GM18867 (cell line): ENCODE results near the gene KRTAP10-3.
"Not testable (repeated sequence)": the region's sequence is repeated elsewhere in the genome, so short reads cannot be mapped to it uniquely, and the experiment has no call there.

Source experiments
- ATAC-seq: cut with Tn5 transposase; IDR thresholded peaks from one replicate; pipeline ENCODE4 v1.9.1; 2021; ENCODE audit warnings: mild to moderate bottlenecking, moderate library complexity; ENCODE audit not compliant: unreplicated experiment

KRTAP10-3 gene

DNA sequence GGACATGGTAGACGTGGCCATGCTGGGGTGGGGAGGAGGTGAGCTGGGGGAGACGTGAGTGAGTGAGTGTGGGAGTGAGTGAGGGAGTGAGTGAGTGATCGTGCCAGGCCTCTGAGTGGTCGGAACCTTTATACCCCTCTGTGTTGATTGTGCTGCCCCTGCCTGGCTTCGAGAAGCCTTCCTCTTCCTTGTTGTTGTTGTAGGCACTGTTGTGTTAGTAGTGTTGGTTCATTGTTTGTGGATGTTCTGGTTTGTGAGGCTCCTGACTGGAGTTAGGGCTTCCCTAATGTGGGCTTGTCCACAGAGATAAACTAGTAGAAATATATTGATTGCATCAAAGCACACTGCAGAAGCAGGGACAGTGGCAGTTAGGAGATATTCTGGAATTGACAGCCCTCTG is at the start of gene KRTAP10-3:
TSS of gene KRTAP10-3 (minus strand) at position 101 of the 400 bp plus-strand sequence. CDS start at position 21, 80 bp downstream.
- no peak for ATAC-seq

DNA sequence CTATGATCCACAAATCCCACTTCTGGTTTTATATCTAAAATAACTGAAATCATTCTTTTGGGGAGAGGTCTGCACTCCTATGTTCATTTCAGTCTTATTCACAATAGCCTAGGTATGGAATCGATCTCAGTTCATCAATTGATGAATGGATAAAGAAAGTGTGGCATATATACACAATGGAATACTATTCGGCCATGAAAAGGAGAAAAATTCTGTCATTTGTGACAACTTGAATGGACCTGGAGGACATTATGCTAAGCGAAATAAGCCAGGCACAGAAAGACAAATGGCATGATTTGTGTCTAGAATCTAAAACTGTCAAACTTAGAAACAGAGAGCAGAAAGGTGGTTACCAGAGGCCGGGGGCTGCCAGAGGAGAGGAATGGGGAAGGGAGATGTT is 47.9 kb upstream of the KRTAP10-3 start:
- no peak for ATAC-seq

GRCh38 chr21:44603911-44604310 is 45.3 kb upstream of the KRTAP10-3 start:
- ATAC-seq: no peak

DNA sequence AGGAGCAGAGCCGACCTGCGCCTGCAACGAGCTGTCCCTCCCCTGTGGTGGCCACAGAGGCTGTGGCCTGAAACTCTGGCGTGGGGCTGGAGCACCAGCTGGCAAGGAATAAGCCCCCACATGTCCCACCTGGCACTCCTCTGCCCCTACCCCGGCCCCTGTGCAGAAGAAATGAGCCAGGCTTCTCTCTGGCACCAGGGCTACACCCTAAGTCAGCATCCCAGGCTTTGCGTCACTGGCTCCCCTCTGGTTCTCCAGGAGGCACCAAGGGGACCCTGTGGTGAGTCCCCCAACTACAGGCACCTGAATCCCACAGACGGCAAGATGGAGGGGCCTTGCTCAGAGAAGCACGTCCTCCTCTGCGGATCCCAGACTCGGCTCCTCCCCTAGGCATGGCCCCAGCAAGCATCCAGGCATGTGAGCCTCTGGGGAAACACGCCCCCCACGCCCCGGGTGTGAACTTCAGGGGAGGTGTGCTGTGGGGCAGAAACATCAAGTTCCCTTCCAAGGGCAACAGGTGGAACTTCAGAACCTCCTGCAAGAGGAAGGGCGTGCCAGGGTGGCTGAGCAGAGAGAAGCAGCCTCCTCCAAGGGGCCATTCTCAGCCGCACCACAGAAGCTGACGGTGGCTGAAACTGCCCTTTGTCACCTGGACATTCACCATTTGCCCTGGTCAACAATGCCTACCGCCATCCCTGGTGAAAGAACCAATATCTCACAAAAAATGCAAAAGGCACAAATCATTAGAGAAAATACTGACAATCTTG is 44.7 kb upstream of the KRTAP10-3 start:
- no peak for ATAC-seq

- ATAC-seq: no peak
These were observed 43.9 kb upstream of the KRTAP10-3 start for GRCh38 chr21:44602463-44602850.

GRCh38 chr21:44601596-44602462 is 43.2 kb upstream of the KRTAP10-3 start:
- ATAC-seq: no peak

DNA sequence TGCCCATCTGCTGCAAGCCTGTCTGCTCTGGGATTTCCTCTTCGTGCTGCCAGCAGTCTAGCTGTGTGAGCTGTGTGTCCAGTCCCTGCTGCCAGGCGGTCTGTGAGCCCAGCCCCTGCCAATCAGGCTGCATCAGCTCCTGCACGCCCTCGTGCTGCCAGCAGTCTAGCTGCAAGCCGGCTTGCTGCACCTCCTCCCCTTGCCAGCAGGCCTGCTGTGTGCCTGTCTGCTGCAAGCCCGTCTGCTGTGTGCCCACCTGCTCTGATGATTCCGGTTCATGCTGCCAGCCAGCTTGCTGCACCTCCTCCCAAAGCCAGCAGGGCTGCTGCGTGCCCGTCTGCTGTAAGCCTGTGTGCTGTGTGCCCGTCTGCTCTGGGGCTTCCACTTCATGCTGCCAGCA is 42.5 kb upstream of the KRTAP10-3 start:
- ATAC-seq: not testable (repeated sequence)

DNA sequence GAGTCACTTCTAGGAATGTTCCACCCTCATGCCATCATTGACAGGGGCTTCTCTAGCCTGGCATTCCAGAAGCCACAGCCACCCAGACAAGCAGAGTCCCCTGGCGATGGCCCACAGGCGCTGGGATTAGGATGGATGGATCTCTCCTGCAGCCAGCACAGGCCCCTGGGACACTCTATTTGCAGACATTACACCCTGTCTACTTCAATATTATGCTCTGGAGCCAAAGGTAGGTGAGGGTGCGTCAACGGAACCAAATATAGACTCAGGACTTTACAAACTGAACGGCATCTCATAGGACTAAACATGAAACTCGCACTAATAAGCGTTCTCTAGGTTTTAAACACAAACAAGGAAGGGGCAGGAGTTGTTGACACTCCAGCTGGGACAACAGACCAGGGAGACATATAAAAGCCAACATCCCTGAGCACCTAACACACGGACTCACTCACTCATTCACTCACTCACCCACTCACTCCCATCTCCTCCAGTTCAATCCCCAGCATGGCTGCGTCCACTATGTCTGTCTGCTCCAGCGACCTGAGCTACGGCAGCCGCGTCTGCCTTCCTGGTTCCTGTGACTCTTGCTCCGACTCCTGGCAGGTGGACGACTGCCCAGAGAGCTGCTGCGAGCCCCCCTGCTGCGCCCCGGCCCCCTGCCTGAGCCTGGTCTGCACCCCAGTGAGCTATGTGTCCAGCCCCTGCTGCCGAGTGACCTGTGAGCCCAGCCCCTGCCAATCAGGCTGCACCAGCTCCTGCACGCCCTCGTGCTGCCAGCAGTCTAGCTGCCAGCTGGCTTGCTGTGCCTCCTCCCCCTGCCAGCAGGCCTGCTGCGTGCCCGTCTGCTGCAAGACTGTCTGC is 41.8 kb upstream of the KRTAP10-3 start, which contains the start of gene KRTAP10-7:
TSS of gene KRTAP10-7 (plus strand) at position 480 of the 861 bp plus-strand sequence. CDS start at position 505, 25 bp downstream.
- not testable (repeated sequence) for ATAC-seq

GRCh38 chr21:44599264-44600029 is 40.9 kb upstream of the KRTAP10-3 start:
- ATAC-seq: no peak

DNA sequence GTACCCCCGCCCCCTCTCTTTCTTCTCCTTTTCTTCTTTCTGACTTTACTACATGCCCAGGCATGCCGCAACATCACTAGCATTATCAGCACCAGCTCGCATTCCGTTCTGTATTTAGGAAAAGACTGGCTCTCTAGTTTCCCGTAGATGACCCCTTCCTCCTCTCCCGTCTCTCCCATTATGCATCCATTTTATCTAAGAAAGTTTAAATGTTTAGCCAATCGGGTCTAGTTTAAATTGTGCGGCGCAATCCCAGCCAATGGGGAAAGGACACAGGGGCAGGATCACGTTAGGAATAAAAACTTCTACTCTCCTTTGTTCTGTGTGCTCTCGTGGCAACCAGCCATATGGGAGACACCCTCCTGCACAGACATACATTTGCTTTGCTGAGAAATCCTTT is 39.5 kb upstream of the KRTAP10-3 start:
- no peak for ATAC-seq

DNA sequence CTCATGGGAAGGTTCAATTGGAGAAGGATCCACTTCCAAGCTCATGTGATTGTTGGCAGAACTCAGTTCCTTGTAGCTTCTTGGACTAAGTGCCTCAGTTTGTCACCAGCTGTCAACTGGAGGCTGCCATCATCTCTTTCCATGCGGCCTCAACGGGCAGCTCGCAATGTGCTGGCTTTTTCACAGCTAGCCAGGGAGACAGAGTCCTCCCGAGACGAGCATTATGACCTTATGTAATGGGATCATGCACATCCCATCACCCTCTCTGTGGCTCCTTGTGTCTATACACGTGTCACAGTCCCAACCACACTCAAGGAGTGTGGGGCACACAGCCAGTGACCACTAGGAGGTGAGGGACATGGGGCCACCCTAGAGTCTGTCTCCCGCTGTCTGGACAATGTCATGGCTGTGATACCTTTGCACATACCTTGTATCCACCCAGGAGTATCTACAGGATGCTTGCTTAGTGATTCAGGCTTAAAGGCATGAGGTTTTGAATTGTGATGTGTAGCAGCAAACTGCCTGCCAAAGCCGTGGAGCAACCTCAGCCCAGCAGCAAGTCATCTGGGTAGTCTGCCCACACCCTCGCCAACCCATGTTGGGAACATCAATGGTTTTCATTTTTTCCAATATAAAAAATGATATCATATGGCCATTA is 37.6 kb upstream of the KRTAP10-3 start:
- ATAC-seq: no peak

DNA sequence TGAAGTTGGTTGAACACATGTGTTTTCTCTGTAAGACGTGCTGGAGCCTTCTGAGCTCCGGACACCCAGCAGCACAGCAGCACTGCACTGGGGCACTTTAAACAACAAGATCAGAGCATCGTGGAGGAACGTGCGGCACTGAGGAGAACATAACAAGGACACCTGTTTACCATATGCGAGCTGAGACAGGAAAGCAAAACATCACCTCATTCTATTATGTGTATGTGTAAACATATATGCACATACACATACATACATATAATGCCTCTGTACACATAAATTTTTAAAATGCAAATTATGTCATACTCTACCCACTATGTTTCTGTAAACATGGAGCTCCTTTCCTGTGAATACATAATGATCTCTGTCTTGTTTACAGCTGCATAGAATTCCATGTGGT is 36.9 kb upstream of the KRTAP10-3 start:
- ATAC-seq: no peak

DNA sequence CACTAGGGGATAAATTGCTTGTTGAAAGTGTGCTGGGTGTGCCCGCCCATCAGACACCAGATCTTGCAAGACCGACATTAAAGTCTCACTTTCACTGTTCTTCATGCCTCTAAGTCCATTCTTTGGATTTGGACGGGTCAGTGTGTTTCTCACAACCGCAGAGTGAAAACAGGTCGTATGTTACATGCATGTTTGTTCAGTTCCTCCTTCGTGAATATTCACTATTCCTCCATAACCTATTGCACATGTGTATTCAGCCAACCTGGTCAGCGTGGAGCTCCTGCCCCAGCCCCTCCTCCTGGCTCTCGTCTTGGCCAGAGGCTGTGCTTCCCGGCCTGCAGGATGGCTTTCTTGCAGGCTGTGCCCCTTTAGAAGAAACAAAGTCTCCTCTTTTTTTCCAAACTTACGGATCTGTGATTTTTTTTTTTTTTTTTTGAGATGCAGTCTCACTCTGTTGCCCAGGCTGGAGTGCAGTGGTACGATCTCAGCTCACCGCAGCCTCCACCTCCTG is 35.9 kb upstream of the KRTAP10-3 start:
- ATAC-seq: no peak

DNA sequence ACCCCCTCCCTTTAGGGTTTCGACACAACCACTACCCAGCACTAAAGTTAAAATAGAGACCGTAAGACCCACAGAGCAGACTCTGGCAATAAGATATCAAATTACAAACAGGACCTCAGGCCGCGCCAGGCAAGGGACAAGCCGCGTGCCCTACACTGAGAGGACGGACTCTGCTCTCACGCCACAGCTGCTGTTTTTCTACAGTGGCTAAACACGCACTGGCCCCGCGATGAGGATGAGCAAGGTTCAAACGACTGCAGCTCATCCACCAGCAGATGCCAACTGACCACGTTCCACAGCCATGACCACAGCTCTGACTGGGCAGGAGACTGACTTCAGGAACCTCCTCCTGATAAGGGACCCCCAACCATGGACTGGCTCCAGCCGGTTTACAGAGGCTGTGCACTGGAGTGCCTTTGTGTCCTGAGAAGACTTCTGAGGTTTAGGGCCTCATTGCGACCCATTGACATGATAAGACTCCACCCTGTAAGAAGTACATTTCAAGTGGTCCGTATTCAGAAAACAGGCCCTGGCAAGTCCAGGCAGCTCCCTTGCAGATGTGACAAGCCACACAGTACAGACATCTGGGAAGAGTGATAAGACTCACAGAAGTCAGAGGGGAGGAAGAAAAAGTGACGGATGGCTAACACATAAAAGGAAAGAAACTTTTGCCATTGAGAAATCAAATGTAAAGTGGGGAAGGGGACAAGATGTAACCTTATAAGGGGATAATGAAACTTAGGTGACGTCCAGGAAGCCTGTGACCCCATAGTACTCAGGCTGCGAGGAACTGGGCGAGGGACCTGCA is 35.2 kb upstream of the KRTAP10-3 start:
- no peak for ATAC-seq

GRCh38 chr21:44592446-44593311 is 34.1 kb upstream of the KRTAP10-3 start, which contains the start of gene KRTAP10-6:
KRTAP10-6 (minus strand) TSS chr21:44592505; CDS start chr21:44592484, 21 bp downstream.
- ATAC-seq: no peak

- not testable (repeated sequence) for ATAC-seq
These were observed 33.2 kb upstream of the KRTAP10-3 start for GRCh38 chr21:44591801-44592130.
